ENCODE measurements around the gene CCNY.

GRCh38 chr10:35420044-35420443, 83.7 kb downstream of the CCNY start:
- TF ChIP-seq ZNF274 (IDR thresholded peaks at IDR 0.05; ENCODE audit: low read depth, low read length) (no peak), YY1 (IDR thresholded peaks at IDR 0.05; ENCODE audit: insufficient read depth, insufficient read length) (no peak)
